Measurements from ENCODE around the gene SZT2. TPM values are rescaled to one million over a fixed set of nuclear protein-coding genes. Genes with fewer than 3 reads are reported as not detected.
"Not testable (repeated sequence)": the region's sequence is repeated elsewhere in the genome, so short reads cannot be mapped to it uniquely, and the experiment has no call there.

SZT2 gene
- total and polyA plus RNA-seq, 4 experiments from 2014 or later: 0.69 to 153 (median 72.1) TPM

DNA sequence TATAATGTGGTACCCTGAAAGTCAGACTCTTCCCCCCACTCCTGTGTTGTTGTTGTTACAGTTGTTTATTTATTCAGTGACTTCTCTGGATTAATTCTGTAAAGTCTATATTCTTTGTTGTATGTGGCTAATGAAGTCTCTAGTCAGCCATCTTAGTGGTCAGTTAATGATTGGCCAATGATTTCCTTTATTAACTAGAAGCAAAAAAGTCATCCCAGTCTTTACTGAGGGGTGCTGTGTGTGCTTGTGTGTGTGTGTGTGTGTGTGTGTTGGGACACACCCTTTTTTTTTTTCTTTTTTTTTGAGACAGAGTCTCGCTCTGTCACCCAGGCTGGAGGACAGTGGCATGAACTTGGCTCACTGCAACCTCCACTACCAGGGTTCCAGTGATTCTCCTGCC, 101.4 kb downstream of the SZT2 start:
- H3K9me3 Mint-ChIP-seq: peaks cover 8 to 62% (median 46%) of the 10 kb centered on the region in 8 donors
- H3K36me3 Mint-ChIP-seq: peaks cover 0 to 15% of the 10 kb centered on the region in 2 donors
- no peak overlapping the region for H3K4me3 ChIP-seq (ENCODE audit: low read length in 2 of 2)
- no peaks in the 10 kb centered on the region for H3K4me1 ChIP-seq (ENCODE audit: insufficient read depth, low read length)
- H3K27ac Mint-ChIP-seq: no peak overlapping the region
- POLR2A ChIA-PET (ENCODE audit: partially characterized antibody): no interaction called here
- DNase-seq: no peak
- H3K4me1 Mint-ChIP-seq: no peaks in the 10 kb centered on the region
- intact Hi-C loops (cut with micrococcal nuclease): no loop called here
- H3K36me3 ChIP-seq (ENCODE audit: insufficient read depth, low read length): no peaks in the 10 kb centered on the region
- no peak overlapping the region for H3K4me3 Mint-ChIP-seq
- no peak overlapping the region for H3K27ac ChIP-seq (ENCODE audit: low read depth, low read length)
- CTCF ChIA-PET (ENCODE audit: partially characterized antibody): no interaction called here
- peaks cover 3 to 6% of the 10 kb centered on the region in 2 donors for H3K27me3 Mint-ChIP-seq
- no peaks in the 10 kb centered on the region for H3K27me3 ChIP-seq (ENCODE audit: insufficient read depth, low read length)
- no peaks in the 10 kb centered on the region for H3K9me3 ChIP-seq (ENCODE audit: control insufficient read depth in 1 of 2, low read length in 2 of 2)

DNA sequence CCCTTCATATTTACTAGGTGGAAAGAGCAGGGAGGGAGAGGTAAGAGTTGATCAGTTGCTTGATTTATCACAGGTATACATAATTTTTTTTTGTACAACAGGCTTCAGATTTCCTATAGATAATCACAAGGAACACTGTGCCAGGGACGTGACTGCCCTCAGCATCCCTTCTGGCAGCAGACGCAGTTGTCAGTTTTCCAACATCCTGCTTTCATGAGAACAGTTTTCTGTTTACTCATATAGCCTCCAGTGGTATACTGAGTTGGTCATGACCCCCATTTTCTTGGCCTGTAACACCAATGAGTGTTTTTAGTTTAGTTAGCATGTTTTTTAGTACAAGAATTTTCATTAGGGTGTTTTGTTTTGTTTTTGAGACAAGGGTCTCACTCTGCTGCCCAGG, 103.1 kb downstream of the SZT2 start:
- peaks cover 5% of the 10 kb centered on the region in 2 donors for H3K27me3 Mint-ChIP-seq
- DNase-seq: no peak
- peaks cover 6 to 51% (median 38%) of the 10 kb centered on the region in 8 donors for H3K9me3 Mint-ChIP-seq
- Histone ChIP-seq H3K27me3 (ENCODE audit: insufficient read depth, low read length) (no peaks in the 10 kb centered on the region), H3K9me3 (ENCODE audit: control insufficient read depth in 1 of 2, low read length in 2 of 2) (no peaks in the 10 kb centered on the region), H3K4me3 (ENCODE audit: low read length in 2 of 2) (no peak overlapping the region), H3K36me3 (ENCODE audit: insufficient read depth, low read length) (no peaks in the 10 kb centered on the region), H3K27ac (ENCODE audit: low read depth, low read length) (no peak overlapping the region), H3K4me1 (ENCODE audit: insufficient read depth, low read length) (no peaks in the 10 kb centered on the region)
- H3K4me1 Mint-ChIP-seq: no peaks in the 10 kb centered on the region
- intact Hi-C loops (cut with micrococcal nuclease): no loop called here
- no peak overlapping the region for H3K27ac Mint-ChIP-seq
- ChIA-PET CTCF (ENCODE audit: partially characterized antibody) (no interaction called here), POLR2A (ENCODE audit: partially characterized antibody) (no interaction called here)
- H3K36me3 Mint-ChIP-seq: peaks cover 0 to 14% of the 10 kb centered on the region in 2 donors
- H3K4me3 Mint-ChIP-seq: peak overlapping the region in 1 of 8 donors; percentile 14

DNA sequence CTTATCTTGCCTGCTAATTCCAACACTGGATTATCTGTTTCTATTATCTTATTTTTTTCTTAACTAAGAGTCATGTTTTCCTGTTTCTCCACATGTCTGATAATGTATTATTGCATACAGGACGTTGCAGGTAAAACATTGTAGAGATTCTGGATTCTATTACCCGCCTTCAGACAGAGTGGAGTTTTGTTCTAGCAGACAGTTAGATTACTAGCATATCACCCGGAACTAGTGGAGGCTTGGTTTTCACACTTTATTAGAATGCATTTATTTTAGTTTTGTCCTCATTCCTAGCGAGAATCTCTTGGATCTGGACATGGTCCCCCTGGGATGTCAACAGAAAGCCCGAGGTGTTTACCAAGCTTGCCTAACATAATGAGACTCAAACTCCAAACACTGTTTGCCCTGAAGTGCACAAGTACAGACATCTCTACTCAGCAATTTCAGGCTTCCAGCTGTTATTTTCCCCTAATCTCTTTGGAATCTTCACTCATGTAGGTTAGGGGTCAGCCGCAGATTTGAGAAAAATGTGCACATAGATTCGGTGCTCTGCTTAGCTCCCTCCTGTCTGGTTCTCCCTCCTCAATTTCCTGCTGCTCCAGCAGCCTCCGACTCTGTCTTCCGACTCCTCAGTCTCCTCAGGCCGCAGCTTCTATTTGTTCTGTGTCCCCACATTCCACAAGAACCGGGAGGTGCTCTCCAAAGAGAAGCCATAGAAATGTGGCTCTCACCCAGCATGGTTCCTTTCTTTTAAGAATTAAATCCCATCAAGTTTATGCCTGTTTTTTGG, 104.2 kb downstream of the SZT2 start:
- no peaks in the 10 kb centered on the region for H3K4me1 Mint-ChIP-seq
- POLR2A ChIA-PET (ENCODE audit: partially characterized antibody): no interaction called here
- peaks cover 4 to 42% (median 30%) of the 10 kb centered on the region in 8 donors for H3K9me3 Mint-ChIP-seq
- no peak overlapping the region for H3K4me3 Mint-ChIP-seq
- no peaks in the 10 kb centered on the region for H3K36me3 ChIP-seq (ENCODE audit: insufficient read depth, low read length)
- H3K36me3 Mint-ChIP-seq: peaks cover 0 to 11% of the 10 kb centered on the region in 2 donors
- no peak overlapping the region for H3K27ac Mint-ChIP-seq
- H3K4me1 ChIP-seq (ENCODE audit: insufficient read depth, low read length): no peaks in the 10 kb centered on the region
- no peaks in the 10 kb centered on the region for H3K27me3 ChIP-seq (ENCODE audit: insufficient read depth, low read length)
- H3K9me3 ChIP-seq (ENCODE audit: control insufficient read depth in 1 of 2, low read length in 2 of 2): no peaks in the 10 kb centered on the region
- DNase-seq: no peak
- H3K4me3 ChIP-seq (ENCODE audit: low read length in 2 of 2): no peak overlapping the region
- intact Hi-C loops (cut with micrococcal nuclease): no loop called here
- CTCF ChIA-PET (ENCODE audit: partially characterized antibody): no interaction called here
- peaks cover 5% of the 10 kb centered on the region in 2 donors for H3K27me3 Mint-ChIP-seq
- no peak overlapping the region for H3K27ac ChIP-seq (ENCODE audit: low read depth, low read length)

DNA sequence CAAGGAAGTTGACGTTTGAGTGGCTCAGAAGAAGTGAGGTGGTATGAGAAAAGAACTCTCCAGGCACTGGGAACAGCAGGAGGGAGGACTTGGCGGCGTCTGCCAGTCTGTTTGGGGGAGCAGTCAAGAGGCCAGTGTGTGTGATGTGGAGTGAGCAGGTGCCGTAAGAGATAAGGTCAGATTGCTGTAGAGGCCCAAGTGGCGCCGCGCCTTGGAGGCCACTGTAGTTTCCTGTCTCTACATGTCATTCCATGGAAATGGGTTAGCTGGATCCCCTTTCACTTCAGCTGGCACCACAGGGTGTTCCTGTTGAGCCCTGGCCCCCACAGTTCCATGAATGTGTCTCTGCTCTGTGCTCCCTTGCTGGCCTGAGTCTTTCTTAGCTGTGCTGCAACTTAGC, 105.5 kb downstream of the SZT2 start:
- Histone ChIP-seq H3K9me3 (ENCODE audit: control insufficient read depth in 1 of 2, low read length in 2 of 2) (no peaks in the 10 kb centered on the region), H3K4me3 (ENCODE audit: low read length in 2 of 2) (no peak overlapping the region), H3K4me1 (ENCODE audit: insufficient read depth, low read length) (no peaks in the 10 kb centered on the region), H3K36me3 (ENCODE audit: insufficient read depth, low read length) (no peaks in the 10 kb centered on the region), H3K27ac (ENCODE audit: low read depth, low read length) (no peak overlapping the region), H3K27me3 (ENCODE audit: insufficient read depth, low read length) (no peaks in the 10 kb centered on the region)
- Mint-ChIP-seq H3K4me3 (no peak overlapping the region), H3K27me3 (peaks cover 8 to 10% of the 10 kb centered on the region in 2 donors), H3K27ac (no peak overlapping the region), H3K36me3 (peaks cover 0 to under 1% of the 10 kb centered on the region in 2 donors), H3K4me1 (no peaks in the 10 kb centered on the region), H3K9me3 (peaks cover 0 to 29% (median 18%) of the 10 kb centered on the region in 8 donors)
- intact Hi-C loops (cut with micrococcal nuclease): no loop called here
- CTCF ChIA-PET (ENCODE audit: partially characterized antibody): no interaction called here
- POLR2A ChIA-PET (ENCODE audit: partially characterized antibody): no interaction called here
- no peak for DNase-seq

DNA sequence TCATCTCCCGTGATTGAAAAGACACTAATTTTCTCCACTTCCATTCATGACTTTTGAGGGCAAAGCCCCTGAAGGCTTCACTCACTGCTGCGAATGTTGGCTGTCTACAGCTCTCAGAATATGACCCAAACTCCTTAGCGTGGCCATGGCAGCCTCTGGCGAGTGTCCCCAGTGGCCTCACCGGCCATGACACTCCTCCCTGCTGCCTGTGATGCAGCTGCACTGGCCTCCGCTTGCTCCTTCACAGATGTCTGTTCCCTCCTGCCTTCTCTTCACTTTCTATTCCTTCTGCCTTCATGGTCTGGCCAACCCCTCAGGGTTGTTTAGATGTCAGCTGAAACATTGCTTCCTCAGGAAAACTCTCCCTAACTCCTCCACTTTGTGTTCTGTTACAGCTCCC, 110.2 kb downstream of the SZT2 start:
- no peaks in the 10 kb centered on the region for H3K27me3 ChIP-seq (ENCODE audit: insufficient read depth, low read length)
- Mint-ChIP-seq H3K9me3 (peaks cover 0 to 2% (median 0%) of the 10 kb centered on the region in 8 donors), H3K27me3 (peaks cover 7 to 10% of the 10 kb centered on the region in 2 donors), H3K4me3 (no peak overlapping the region), H3K36me3 (no peaks in the 10 kb centered on the region), H3K27ac (peak overlapping the region in 1 of 7 donors; percentile 34), H3K4me1 (no peaks in the 10 kb centered on the region)
- H3K9me3 ChIP-seq (ENCODE audit: control insufficient read depth in 1 of 2, low read length in 2 of 2): no peaks in the 10 kb centered on the region
- intact Hi-C loops (cut with micrococcal nuclease): no loop called here
- no peak for DNase-seq
- CTCF ChIA-PET (ENCODE audit: partially characterized antibody): no interaction called here
- no peak overlapping the region for H3K27ac ChIP-seq (ENCODE audit: low read depth, low read length)
- H3K4me3 ChIP-seq (ENCODE audit: low read length in 2 of 2): no peak overlapping the region
- no peaks in the 10 kb centered on the region for H3K36me3 ChIP-seq (ENCODE audit: insufficient read depth, low read length)
- POLR2A ChIA-PET (ENCODE audit: partially characterized antibody): no interaction called here
- no peaks in the 10 kb centered on the region for H3K4me1 ChIP-seq (ENCODE audit: insufficient read depth, low read length)

DNA sequence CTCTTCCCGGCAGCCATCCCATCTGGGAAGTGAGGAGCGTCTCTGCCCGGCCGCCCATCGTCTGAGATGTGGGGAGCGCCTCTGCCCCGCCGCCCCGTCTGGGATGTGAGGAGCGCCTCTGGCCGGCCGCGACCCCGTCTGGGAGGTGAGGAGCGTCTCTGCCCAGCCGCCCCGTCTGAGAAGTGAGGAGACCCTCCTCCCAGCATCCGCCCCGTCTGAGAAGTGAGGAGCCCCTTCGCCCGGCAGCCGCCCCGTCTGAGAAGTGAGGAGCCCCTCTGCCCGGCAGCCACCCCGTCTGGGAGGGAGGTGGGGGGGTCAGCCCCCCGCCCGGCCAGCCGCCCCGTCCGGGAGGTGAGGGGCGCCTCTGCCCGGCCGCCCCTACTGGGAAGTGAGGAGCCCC, 112.1 kb downstream of the SZT2 start:
- H3K36me3 ChIP-seq (ENCODE audit: insufficient read depth, low read length); DNase-seq; H3K36me3 Mint-ChIP-seq; H3K27me3 ChIP-seq (ENCODE audit: insufficient read depth, low read length); H3K4me3 Mint-ChIP-seq; H3K4me1 ChIP-seq (ENCODE audit: insufficient read depth, low read length); POLR2A ChIA-PET (ENCODE audit: partially characterized antibody); CTCF ChIA-PET (ENCODE audit: partially characterized antibody); H3K27ac ChIP-seq (ENCODE audit: low read depth, low read length); H3K27ac Mint-ChIP-seq; H3K9me3 Mint-ChIP-seq; H3K4me3 ChIP-seq (ENCODE audit: low read length in 2 of 2); H3K27me3 Mint-ChIP-seq; H3K9me3 ChIP-seq (ENCODE audit: control insufficient read depth in 1 of 2, low read length in 2 of 2); intact Hi-C loops (cut with micrococcal nuclease); H3K4me1 Mint-ChIP-seq: not testable (repeated sequence)

DNA sequence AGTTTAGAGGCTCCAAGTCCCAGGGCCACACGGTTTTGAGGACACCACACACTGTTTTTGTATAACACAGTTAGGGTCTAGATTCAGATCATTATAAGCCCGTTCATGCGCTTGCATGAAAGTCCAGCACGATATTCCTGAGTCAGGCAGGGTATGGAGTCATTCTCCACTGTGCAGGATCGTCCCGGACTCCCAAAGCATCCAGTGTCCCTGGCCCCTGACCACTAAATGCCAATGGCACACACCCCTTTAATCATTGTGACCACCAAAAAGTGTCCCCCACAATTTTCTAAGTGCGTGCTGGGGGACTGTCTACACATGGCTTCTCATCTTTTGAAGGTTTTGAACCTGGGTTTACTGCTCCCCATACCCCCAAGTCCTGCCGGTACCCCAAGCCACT, 113.8 kb downstream of the SZT2 start:
- no peaks in the 10 kb centered on the region for H3K9me3 ChIP-seq (ENCODE audit: control insufficient read depth in 1 of 2, low read length in 2 of 2)
- intact Hi-C loops (cut with micrococcal nuclease): no loop called here
- H3K4me1 ChIP-seq (ENCODE audit: insufficient read depth, low read length): no peaks in the 10 kb centered on the region
- no peaks in the 10 kb centered on the region for H3K27me3 ChIP-seq (ENCODE audit: insufficient read depth, low read length)
- Mint-ChIP-seq H3K9me3 (peaks cover 0 to 2% (median 0%) of the 10 kb centered on the region in 8 donors), H3K4me1 (no peaks in the 10 kb centered on the region), H3K27ac (no peak overlapping the region), H3K27me3 (peaks cover 5 to 7% of the 10 kb centered on the region in 2 donors), H3K4me3 (no peak overlapping the region), H3K36me3 (no peaks in the 10 kb centered on the region)
- H3K4me3 ChIP-seq (ENCODE audit: low read length in 2 of 2): no peak overlapping the region
- ChIA-PET CTCF (ENCODE audit: partially characterized antibody) (no interaction called here), POLR2A (ENCODE audit: partially characterized antibody) (no interaction called here)
- no peak overlapping the region for H3K27ac ChIP-seq (ENCODE audit: low read depth, low read length)
- H3K36me3 ChIP-seq (ENCODE audit: insufficient read depth, low read length): no peaks in the 10 kb centered on the region
- no peak for DNase-seq

Measured in CD4-positive, alpha-beta memory T cell (primary cell).